Stimulated activated CD4-positive, alpha-beta T cell treated with anti-CD3 and anti-CD28 coated beads, Interleukin-12 subunit alpha, Interleukin-12 subunit beta, amount 100 ng/mL, for 24 hours (primary cell): Measurements from ENCODE around the gene CDK18.
"Not testable (repeated sequence)": the region's sequence is repeated elsewhere in the genome, so short reads cannot be mapped to it uniquely, and the experiment has no call there.

Source experiments
- DNase-seq, 2 experiments: peaks; one replicate each; pipeline ENCODE4 v3.0.0-alpha.2; 2020; ENCODE audit warnings: low read depth in 2 of 2

The CDK18 gene

GRCh38 chr1:205481218-205481617 lies 23.3 kb upstream of the CDK18 start:
- DNase-seq: no peak

GRCh38 chr1:205481629-205482151 lies 22.8 kb upstream of the CDK18 start:
- no peak for DNase-seq

- DNase-seq: not testable (repeated sequence)
These were observed 21.9 kb upstream of the CDK18 start for GRCh38 chr1:205482587-205482986.

- DNase-seq: no peak
These were observed 21.1 kb upstream of the CDK18 start for GRCh38 chr1:205483372-205483771.

- DNase-seq: peak; percentile 26 to 53
These were observed 19.2 kb upstream of the CDK18 start for GRCh38 chr1:205484985-205485967.

- DNase-seq: no peak
These were observed 18.2 kb upstream of the CDK18 start for GRCh38 chr1:205486258-205486657.

- peak in 1 of 2 experiments; percentile 22 for DNase-seq
These were observed 16.3 kb upstream of the CDK18 start for GRCh38 chr1:205488074-205488723.

- DNase-seq: no peak
These were observed 12.7 kb upstream of the CDK18 start for GRCh38 chr1:205491794-205492193.

- DNase-seq: no peak
These were observed 12.2 kb upstream of the CDK18 start for GRCh38 chr1:205492201-205492667.

- no peak for DNase-seq
These were observed 11.7 kb upstream of the CDK18 start for GRCh38 chr1:205492774-205493173.

- DNase-seq: no peak
These were observed 11.0 kb upstream of the CDK18 start for GRCh38 chr1:205493241-205494085.

GRCh38 chr1:205494115-205494514 lies 10.4 kb upstream of the CDK18 start:
- no peak for DNase-seq

GRCh38 chr1:205495237-205495823 lies 9.1 kb upstream of the CDK18 start:
- no peak for DNase-seq

- no peak for DNase-seq
These were observed 7.8 kb upstream of the CDK18 start for GRCh38 chr1:205496661-205497060.

- DNase-seq: no peak
These were observed 7.1 kb upstream of the CDK18 start for GRCh38 chr1:205497351-205497750.

GRCh38 chr1:205499789-205500188 lies 4.7 kb upstream of the CDK18 start:
- no peak for DNase-seq

- no peak for DNase-seq
These were observed 3.9 kb upstream of the CDK18 start for GRCh38 chr1:205500240-205501233.

GRCh38 chr1:205502111-205502810 lies 2.2 kb upstream of the CDK18 start:
- DNase-seq: no peak

GRCh38 chr1:205502992-205503391 lies 1.5 kb upstream of the CDK18 start:
- DNase-seq: no peak
